Lung (tissue), 12 donors: ENCODE results near the gene GMIP. TPM values are rescaled to one million over a fixed set of nuclear protein-coding genes. Genes with fewer than 3 reads are reported as not detected.
"Not testable (repeated sequence)": the region's sequence is repeated elsewhere in the genome, so short reads cannot be mapped to it uniquely, and the experiment has no call there.

Experiments used
- ATAC-seq: fragments of 200-7000 bp; cut with Tn5 transposase; one replicate; pipeline ENCODE4 v1.9.1; 2020; ENCODE audit warnings: moderate number of reproducible peaks; ENCODE audit not compliant: insufficient read depth, low FRiP score
- DNase-seq, 3 donors: peaks; one replicate each; pipeline ENCODE4 v3.0.0-alpha.2; 2013 to 2017
- H3K27ac ChIP-seq, 2 donors: one replicate each; pipeline ENCODE4 v1.5.1; 2013; ENCODE audit warnings: mild to moderate bottlenecking in 2 of 2, moderate library complexity in 2 of 2, control low read depth in 1 of 2, inconsistent platforms in 1 of 2, low read depth in 1 of 2, low read length in 1 of 2
- H3K27me3 ChIP-seq, 3 donors: one replicate each; pipeline ENCODE4 v1.5.1; 2013; ENCODE audit warnings: low read length in 2 of 3; ENCODE audit not compliant: control insufficient read depth in 3 of 3, insufficient read depth in 3 of 3
- H3K36me3 ChIP-seq, 4 donors: one replicate each; pipeline ENCODE4 v1.5.1; 2013; ENCODE audit warnings: low read length in 4 of 4, mild to moderate bottlenecking in 1 of 4, moderate library complexity in 1 of 4; ENCODE audit not compliant: control insufficient read depth in 4 of 4, insufficient read depth in 4 of 4
- H3K4me1 ChIP-seq, 5 donors: one replicate each; pipeline ENCODE4 v1.5.1; 2013; ENCODE audit warnings: low read length in 5 of 5, mild to moderate bottlenecking in 2 of 5, moderate library complexity in 1 of 5; ENCODE audit not compliant: control insufficient read depth in 5 of 5, insufficient read depth in 5 of 5
- H3K4me3 ChIP-seq: one replicate; pipeline ENCODE4 v1.5.1; 2013; ENCODE audit warnings: mild to moderate bottlenecking, control low read depth, moderate library complexity
- H3K9ac ChIP-seq, 2 donors: one replicate each; pipeline ENCODE4 v1.5.1; 2013; ENCODE audit warnings: low read length in 2 of 2, control low read depth in 1 of 2; ENCODE audit not compliant: insufficient read depth in 1 of 2
- H3K9me3 ChIP-seq, 4 donors: one replicate each; pipeline ENCODE4 v1.5.1; 2013; ENCODE audit warnings: low read length in 3 of 4, mild to moderate bottlenecking in 1 of 4, moderate library complexity in 1 of 4; ENCODE audit not compliant: control insufficient read depth in 4 of 4, insufficient read depth in 3 of 4
- CTCF ChIP-seq: IDR thresholded peaks from 2 replicates; pipeline ENCODE4 v1.5.1; 2012; ENCODE audit warnings: mild to moderate bottlenecking; ENCODE audit errors: control extremely low read depth, extremely low read depth
- WGBS, 2 donors: extraction: QIAGEN DNeasy Blood & Tissue Kit; methylation state at CpG; one replicate each; pipeline ENCODE4 v1.1.7; 2013; 5-methylcytosine and 5-hydroxymethylcytosine counted together
- polyA plus RNA-seq, 2 donors: library from polyadenylated mRNA; stranded (reverse); fragments of 200-250 nt; gene quantifications; one replicate each; pipeline ENCODE4 v1.2.1, GENCODE V29; 2013
- total RNA-seq, 2 donors: library from RNA; depleted of rRNA in 1 of 2; stranded (reverse); fragments of >200 nt in 1 of 2; gene quantifications; one replicate each; pipeline ENCODE4 v1.2.1, GENCODE V29; 2014 to 2021
- donor health status: control.
- donor health status: control.
- donor health status: Bipolar disorder and iron deficiency.
- donor health status: healthy.
- donor health status: DM: yes; HTN: yes; CAD: no.

The GMIP gene
- total and polyA plus RNA-seq, 4 donors = 13.1 to 54.1 (median 31.6) TPM

GRCh38 chr19:19687090-19687489, 43.6 kb upstream of the GMIP start:
- Histone ChIP-seq H3K4me1 (no peaks in the 10 kb centered on the region), H3K27me3 (no peaks in the 10 kb centered on the region), H3K27ac (no peak overlapping the region), H3K9me3 (peaks cover 0 to 11% (median 3%) of the 10 kb centered on the region in 4 donors), H3K36me3 (no peaks in the 10 kb centered on the region), H3K9ac (no peak overlapping the region), H3K4me3 (no peak overlapping the region)
- ATAC-seq = no peak
- DNase-seq = peak in 1 of 3 donors; percentile 14
- 98 to 99% methylated on average over 3 of the region's 3 CpGs for WGBS, 2 donors
- TF ChIP-seq CTCF = no peak

GRCh38 chr19:19686580-19686979, 43.1 kb upstream of the GMIP start:
- no peak overlapping the region for H3K27ac ChIP-seq
- no peak overlapping the region for H3K9ac ChIP-seq
- DNase-seq (no peak), ATAC-seq (no peak)
- TF ChIP-seq CTCF = no peak
- no peaks in the 10 kb centered on the region for H3K4me1 ChIP-seq
- no peaks in the 10 kb centered on the region for H3K27me3 ChIP-seq
- peaks cover 0 to 14% (median 3%) of the 10 kb centered on the region in 4 donors for H3K9me3 ChIP-seq
- 95 to 97% methylated on average over 6 of the region's 6 CpGs for WGBS, 2 donors
- H3K4me3 ChIP-seq = no peak overlapping the region
- H3K36me3 ChIP-seq = no peaks in the 10 kb centered on the region

- ATAC-seq = not testable (repeated sequence)
- 98% methylated on average over 15 of the region's 15 CpGs for whole genome bisulfite sequencing, 2 donors
- H3K9me3 ChIP-seq = peaks cover 0 to 17% (median 3%) of the 10 kb centered on the region in 4 donors
These were observed 42.7 kb upstream of the GMIP start for GRCh38 chr19:19686119-19686518.

DNA sequence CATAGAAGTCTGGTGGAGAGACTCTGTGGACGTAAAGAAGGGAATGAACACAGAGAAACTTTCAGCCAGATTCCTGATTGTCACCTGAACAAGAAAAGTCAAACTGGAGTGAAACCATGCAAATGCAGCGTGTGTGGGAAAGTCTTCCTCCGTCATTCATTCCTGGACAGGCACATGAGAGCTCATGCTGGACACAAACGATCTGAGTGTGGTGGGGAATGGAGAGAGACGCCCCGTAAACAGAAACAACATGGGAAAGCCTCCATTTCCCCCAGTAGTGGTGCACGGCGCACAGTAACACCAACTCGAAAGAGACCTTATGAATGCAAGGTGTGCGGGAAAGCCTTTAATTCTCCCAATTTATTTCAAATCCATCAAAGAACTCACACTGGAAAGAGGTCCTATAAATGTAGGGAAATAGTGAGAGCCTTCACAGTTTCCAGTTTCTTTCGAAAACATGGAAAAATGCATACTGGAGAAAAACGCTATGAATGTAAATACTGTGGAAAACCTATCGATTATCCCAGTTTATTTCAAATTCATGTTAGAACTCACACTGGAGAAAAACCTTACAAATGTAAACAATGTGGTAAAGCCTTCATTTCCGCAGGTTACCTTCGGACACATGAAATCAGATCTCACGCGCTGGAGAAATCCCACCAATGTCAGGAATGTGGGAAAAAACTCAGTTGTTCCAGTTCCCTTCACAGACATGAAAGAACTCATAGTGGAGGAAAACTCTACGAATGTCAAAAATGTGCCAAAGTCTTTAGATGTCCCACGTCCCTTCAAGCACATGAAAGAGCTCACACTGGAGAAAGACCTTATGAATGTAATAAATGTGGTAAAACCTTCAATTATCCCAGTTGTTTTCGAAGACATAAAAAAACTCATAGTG, 36.0 kb upstream of the GMIP start:
- 98 to 99% methylated on average over 20 of the region's 20 CpGs for WGBS, 2 donors
- ATAC-seq (no peak), DNase-seq (no peak)
- H3K27ac ChIP-seq = no peak overlapping the region
- TF ChIP-seq CTCF = no peak
- no peaks in the 10 kb centered on the region for H3K27me3 ChIP-seq
- H3K9me3 ChIP-seq = peaks cover 0 to 34% (median 1%) of the 10 kb centered on the region in 4 donors
- H3K9ac ChIP-seq = no peak overlapping the region
- no peaks in the 10 kb centered on the region for H3K4me1 ChIP-seq
- peaks cover 18 to 30% (median 21%) of the 10 kb centered on the region in 4 donors for H3K36me3 ChIP-seq
- no peak overlapping the region for H3K4me3 ChIP-seq

More at GRCh38 chr19:19686119-19686518, 42.7 kb upstream of the GMIP start:
- not testable (repeated sequence) for H3K27me3 ChIP-seq, DNase-seq, H3K4me1 ChIP-seq, H3K36me3 ChIP-seq, H3K9ac ChIP-seq, H3K4me3 ChIP-seq, H3K27ac ChIP-seq
